NOMO-1 (cell line): ENCODE measurements around the gene CLEC1B.
"Not testable (repeated sequence)": the region's sequence is repeated elsewhere in the genome, so short reads cannot be mapped to it uniquely, and the experiment has no call there.

Experiments
- DNase-seq, 2 experiments: peaks; one replicate each; lab custom pipeline; 2025; ENCODE audit not compliant: unreplicated experiment in 2 of 2; lab: John Stamatoyannopoulos, UW

The CLEC1B gene

DNA sequence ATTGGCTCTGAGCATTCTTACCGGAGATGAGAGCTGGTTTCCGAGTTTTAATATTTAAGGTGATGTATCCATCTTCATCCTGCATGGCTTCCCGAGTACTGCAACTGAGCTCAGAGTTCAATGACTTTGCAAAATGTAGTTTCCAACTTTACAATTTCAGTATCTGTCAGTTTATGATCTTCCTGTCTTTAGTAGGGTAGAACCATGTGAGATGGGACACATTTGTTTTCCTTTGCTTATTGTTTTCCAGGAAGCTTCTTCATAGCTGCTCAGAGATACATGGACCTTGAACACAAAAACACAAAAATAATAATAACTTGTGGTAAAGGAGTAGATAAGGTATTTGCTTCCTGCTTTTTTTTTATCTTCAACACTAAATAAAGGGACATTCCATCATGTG, at the start of gene CLEC1B:
Gene CLEC1B, minus strand, starts transcription at position 106 of the 400 bp plus-strand sequence. Its CDS starts 21 bp downstream, at position 85.
- no peak for DNase-seq

GRCh38 chr12:10048526-10048925, 49.6 kb upstream of the CLEC1B start:
- DNase-seq: peak; percentile 7 to 50

DNA sequence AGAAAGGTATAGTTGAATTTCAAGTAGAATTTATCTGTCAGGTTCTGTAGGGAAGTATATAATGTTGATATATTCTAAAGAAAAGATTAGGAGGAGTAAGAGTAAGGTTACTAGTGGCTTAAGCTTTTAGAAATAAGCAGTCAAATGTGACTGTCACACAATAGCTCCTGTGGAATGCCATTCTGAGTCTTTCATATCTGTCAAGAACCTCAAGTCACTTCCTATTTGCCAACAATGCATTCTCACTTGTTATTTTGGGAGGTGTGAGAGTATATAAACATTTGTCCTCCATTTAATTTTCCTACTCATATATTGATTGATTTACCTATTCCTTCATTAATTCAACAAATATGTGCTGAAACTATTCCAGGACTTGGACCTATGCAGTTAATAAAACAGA, 43.2 kb upstream of the CLEC1B start:
- no peak for DNase-seq

DNA sequence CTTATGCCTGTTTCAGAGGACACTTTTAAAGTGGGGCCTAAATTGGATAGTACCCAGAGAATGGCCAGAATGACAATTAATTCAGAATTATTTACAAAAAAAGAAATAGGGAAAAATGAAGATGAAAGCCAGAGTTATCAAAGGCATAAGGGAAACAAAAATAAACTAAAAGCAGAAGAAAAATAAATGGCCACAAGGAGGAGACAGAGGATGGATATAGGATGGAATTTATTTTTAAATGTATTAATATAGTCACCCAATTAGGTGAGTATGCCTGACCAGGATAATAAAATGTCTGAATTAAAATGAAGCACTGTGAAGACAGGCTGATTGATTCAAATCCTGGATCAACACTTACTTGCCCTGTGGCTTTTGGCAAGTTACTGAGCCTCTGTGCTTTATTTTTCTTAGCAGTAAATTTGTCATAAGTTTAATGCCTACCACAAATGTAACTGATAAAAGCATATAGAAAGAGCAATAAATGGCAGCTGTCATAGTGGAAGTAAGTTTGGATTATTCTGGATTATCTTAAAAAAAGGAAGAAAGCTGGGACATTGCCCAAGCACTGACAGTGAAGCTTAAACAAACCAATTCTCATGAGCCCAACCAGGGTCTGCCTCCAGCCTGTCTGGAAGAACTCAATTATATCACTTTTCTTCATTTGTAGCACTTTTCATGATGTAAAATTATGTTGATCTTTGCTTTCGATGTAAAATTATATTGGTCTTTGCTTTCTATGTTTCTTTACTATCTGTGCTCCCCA, 35.0 kb upstream of the CLEC1B start:
- DNase-seq: peak in 1 of 2 experiments; percentile 22

DNA sequence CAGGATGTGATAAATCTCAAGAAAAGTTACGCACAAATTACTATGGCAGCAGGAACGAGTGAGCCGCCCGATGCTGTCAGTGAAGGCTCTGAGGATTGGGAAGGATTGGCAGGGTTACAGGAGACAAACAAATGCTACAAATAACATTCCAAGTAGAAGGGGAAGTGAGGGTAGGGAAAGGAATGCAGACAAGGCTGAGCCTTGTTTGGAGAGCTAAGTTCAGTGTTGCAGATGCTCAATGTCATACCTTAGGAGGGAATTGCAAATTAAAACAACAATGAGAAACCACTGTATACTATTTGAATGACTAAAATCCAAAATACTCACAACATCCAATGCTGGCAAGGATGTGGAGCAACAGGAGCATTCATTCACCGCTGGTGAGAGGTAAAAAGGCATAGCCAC, 32.9 kb upstream of the CLEC1B start:
- peak in 1 of 2 experiments; percentile 27 for DNase-seq

- peak; percentile 21 to 31 for DNase-seq
Observed at GRCh38 chr12:10031321-10031720, 32.4 kb upstream of the CLEC1B start.

- peak; percentile 49 to 55 for DNase-seq
Observed at GRCh38 chr12:10030446-10030845, 31.5 kb upstream of the CLEC1B start, which contains the start of gene CLEC9A. TSS of gene CLEC9A (plus strand) at chr12:10030682. CDS start at chr12:10052688, 22,006 bp downstream.

DNA sequence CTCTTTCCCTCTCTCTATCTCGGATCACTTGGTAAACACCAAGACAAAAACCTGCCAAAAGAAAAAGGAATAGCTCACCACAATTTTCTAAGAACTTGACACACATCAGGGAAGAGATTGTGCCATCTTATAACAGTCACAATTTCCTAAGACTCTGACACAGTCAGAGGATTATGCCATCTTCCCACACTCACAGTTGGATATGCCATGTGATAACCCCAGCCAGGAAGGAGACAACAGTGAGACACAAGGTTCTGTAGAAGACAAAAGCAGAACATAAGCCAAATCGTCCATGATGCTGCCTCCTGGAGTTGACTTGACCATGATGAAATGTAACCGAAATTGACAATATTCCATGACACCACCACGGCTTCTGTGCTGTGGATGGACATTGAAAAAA, 28.8 kb upstream of the CLEC1B start:
- peak; percentile 73 to 86 for DNase-seq

DNA sequence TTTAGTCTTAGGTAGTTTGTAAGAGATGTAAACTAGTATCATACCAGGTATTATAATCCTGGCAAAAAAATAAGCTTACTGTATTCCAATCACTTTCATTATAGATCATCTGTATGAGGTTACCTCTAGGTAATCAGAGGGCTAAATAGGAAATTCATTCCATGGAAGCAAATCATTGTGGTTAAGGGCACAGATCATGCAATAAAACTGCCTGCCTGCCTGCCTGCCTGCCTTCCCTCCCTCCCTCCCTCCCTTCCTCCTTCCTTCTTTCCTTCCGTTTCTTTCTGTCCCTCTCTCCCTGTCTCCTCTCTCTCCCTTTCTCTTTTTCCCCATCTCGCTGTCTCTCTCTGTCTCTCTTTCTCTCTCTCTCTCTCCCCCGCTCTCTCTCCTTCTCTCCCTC, 28.4 kb upstream of the CLEC1B start:
- no peak for DNase-seq

DNA sequence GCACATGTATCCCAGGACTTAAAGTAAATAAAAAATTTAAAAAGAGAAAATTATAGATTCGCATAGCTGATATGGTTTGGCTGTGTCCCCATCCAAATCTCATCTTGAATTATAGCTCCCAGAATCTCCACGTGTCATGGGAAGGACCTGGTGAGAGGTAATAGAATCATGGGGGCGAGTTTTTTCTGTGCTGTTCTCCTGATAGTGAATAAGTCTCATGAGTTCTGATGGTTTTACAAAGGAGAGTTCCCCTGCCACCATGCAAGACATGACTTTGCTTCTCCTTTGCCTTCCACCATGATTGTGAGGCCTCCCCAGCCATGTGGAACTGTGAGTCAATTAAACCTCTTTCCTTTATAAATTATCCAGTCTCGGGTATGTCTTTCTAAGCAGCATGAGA, 27.7 kb upstream of the CLEC1B start:
- DNase-seq: not testable (repeated sequence)

GRCh38 chr12:10025236-10025635, 26.3 kb upstream of the CLEC1B start:
- DNase-seq: no peak

GRCh38 chr12:10021342-10021741, 22.4 kb upstream of the CLEC1B start:
- no peak for DNase-seq

DNA sequence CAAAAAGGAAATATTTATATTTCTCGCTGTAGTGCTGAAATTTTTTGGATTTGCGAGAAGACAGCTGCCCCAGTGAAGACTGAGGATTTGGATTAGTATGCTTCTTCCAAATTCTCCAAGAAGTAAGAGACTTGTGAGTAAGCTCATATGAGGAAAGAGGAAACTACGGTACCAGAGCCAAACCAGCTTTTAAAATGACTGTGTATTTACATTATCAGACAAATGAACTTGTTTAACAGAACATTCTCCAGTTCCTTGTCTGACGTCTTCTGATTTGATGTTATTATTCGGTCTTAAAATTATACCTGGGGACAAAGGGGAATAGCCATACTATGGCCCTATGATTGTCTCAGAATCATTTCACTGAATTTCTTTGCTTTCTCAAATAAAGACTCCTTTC, 19.5 kb upstream of the CLEC1B start:
- no peak for DNase-seq

- DNase-seq: peak in 1 of 2 experiments; percentile 19
Observed at GRCh38 chr12:10016881-10017280, 18.0 kb upstream of the CLEC1B start.

DNA sequence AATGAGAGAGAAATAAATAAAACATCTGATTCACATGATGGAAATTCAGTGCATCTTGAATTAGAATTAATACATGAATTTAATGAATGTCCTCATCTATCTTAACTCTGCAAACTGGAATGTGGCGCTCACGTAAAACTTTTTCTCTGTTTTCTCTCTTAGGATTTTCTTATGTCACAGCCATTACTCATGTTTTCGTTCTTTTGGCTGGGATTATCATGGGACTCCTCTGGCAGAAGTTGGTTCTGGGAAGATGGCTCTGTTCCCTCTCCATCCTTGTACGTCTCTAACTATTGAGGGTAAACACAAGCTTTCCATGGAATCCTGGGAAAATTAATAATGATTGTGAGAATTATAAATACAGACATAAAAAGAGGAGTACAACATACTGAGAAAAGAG, 16.5 kb upstream of the CLEC1B start:
- DNase-seq: no peak

DNA sequence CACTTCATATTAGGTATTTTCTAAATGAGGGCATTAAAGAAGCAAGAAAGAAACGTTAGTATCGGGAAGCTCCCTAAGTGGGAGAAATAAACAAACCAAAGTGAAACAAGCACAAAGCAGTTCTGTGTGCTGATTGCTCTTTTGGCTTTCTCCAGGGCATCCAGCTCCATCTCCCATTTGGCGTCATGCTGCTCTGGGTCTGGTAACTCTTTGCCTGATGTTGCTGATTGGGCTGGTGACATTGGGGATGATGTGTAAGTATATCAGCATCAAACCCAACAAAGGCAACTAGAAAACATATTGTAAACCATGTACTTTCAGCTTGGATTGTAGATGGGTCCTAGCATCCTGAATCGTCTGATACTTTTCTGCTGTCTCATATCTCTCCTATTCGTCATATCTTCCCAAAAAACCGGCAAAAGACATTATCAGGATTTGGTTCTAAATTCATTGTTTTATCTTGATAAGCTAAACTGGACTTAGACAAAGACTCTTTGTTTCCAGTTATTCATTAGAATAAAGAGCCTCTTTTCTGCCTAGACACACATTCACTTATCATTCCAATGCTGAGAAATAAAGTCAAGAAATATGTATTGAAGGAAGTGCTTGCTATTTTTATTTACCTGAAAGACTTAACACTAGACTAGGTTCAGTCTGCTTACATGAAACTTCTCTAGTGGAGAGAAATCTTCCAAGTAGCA, 13.9 kb upstream of the CLEC1B start:
- no peak for DNase-seq

DNA sequence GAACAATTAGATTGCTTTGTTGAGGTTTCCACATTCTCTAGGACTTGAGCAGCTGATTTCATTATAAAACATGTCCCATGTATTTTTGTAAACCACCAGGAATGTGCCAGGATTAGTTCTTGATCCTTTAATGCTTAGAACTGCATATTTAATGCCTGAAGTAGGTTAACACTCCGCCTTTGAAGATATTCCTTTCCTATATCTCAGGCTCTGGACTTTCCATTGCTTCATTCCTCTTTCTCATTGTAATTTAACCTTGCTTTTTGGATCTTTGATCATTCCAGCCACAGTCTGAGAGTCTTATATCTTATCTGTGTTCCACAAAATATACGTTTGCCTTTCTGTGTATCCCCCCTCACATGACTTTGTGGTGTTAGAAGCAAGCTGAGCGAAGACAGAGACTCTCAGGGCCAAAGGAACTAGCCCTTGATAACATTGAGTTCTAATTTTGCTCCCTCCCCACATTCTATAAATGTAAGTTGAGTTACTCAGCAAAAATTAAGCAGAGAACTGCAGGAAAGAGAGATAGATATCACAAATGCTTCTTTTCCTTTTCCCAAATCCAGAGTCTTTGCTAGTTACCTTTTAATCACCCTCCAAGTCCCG, 2.4 kb upstream of the CLEC1B start:
- no peak for DNase-seq

- DNase-seq: peak in 1 of 2 experiments; percentile 70
Observed at GRCh38 chr12:9992296-9992695, 6.6 kb downstream of the CLEC1B start.

DNA sequence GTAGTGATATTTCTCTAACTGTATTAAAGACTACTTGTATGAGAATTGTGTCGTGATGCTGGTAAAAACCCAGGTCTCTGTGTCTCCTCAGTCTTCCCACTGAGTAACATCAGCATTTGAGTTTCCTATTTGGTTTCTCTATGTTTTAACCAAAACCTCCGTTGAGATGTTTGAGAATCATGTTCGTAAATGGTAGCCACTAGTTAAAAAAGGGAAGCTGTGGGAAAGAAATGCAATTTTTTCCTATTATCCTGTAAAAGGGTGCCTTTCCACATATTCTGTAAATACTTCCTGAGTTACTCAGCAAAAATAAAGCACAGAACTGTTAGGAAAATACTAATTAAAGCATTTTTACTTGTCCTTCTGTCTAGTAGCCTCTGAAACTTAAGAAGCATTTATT, 7.0 kb downstream of the CLEC1B start:
- DNase-seq: peak in 1 of 2 experiments; percentile 63

DNA sequence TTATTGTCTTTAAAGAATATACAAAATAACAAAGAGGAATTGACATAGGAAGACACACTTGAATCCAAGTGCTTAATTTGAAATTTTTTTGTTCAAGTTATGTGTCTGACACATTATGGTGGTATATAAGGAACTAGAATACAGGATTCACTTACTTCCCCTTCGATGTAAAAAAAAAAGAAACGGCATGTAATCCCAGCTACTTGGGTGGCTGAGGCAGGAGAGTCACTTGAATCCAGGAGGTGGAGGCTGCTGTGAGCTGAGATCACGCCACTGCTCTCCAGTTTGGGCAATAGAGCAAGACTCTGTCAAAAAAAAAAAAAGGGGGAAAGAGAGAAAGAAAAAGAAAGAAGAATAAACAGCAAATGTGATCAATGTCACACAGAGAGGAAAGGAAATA, 18.8 kb downstream of the CLEC1B start:
- DNase-seq: no peak

DNA sequence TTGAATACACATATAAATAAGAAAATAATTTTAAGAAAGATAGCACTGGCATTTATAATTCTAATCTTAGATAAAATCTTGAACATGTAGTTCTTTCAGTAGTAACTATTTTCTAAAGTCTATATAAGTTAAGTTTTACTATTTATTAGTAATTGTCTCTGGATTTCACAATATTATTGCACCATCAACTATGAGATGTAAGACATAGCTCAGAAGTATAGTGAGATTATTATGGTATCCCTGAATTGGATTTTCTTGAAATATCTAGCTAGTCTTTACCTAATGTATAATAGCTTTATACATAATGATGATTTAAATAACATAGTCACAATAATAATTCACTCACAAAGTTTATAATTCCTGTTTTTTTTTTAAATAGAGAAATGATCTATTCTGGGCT, 21.0 kb downstream of the CLEC1B start:
- DNase-seq: peak in 1 of 2 experiments; percentile 37

DNA sequence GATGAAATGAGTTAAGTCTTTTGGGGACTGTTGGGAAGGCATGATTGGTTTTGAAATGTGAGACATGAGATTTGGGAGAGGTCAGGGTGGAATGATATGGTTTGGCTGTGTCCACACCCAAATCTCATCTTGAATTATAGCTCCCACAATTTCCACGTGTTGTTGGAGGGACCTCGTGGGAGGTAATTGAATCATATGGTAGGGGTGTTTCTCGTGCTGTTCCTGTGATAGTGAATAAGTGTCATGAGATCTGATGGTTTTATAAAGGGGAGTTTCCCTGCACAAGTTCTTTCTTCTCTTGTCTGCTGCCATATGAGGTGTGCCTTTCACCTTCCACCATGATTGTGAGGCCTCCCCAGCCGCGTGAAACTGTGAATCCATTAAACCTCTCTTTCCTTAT, 22.3 kb downstream of the CLEC1B start:
- DNase-seq: not testable (repeated sequence)
